Spinal cord (tissue), 10 donors: Measurements from ENCODE around the gene PASK. TPM values are rescaled to one million over a fixed set of nuclear protein-coding genes. Genes with fewer than 3 reads are reported as not detected.

ENCODE experiments used
- DNase-seq, 6 donors: peaks; one replicate each; pipeline versions ENCODE4 v3.0.0 to v3.0.0-alpha.2; 2013 to 2015; ENCODE audit warnings: low spot score in 6 of 6, low read depth in 4 of 6
- H3K27ac ChIP-seq: one replicate; pipeline ENCODE4 v1.5.1; 2013; ENCODE audit warnings: low read depth, low read length, control low read depth
- H3K27me3 ChIP-seq: one replicate; pipeline ENCODE4 v1.6.1; 2013; ENCODE audit warnings: low read length; ENCODE audit not compliant: control insufficient read depth, insufficient read depth
- H3K36me3 ChIP-seq: one replicate; pipeline ENCODE4 v1.6.1; 2013; ENCODE audit warnings: low read length; ENCODE audit not compliant: control insufficient read depth, insufficient read depth
- H3K4me1 ChIP-seq: one replicate; pipeline ENCODE4 v1.6.1; 2013; ENCODE audit warnings: low read length; ENCODE audit not compliant: control insufficient read depth, insufficient read depth
- H3K4me3 ChIP-seq: one replicate; pipeline ENCODE4 v1.5.1; 2013; ENCODE audit warnings: low read depth, low read length, control low read depth
- H3K9me3 ChIP-seq: one replicate; pipeline ENCODE4 v1.6.1; 2013; ENCODE audit warnings: low read length; ENCODE audit not compliant: control insufficient read depth, insufficient read depth
- WGBS: methylation state at CpG from one replicate; pipeline ENCODE4 v1.1.5; 2013; ENCODE audit warnings: missing lambda C conversion rate; ENCODE audit not compliant: insufficient coverage; 5-methylcytosine and 5-hydroxymethylcytosine counted together
- polyA plus RNA-seq, 2 donors: library from polyadenylated mRNA; unstranded; fragments of 120-200 nt; gene quantifications; one replicate each; pipeline ENCODE4 v1.2.1, GENCODE V29; 2013; ENCODE audit not compliant: insufficient read length in 2 of 2
- total RNA-seq, 2 donors: library from RNA; depleted of rRNA in 1 of 2; stranded (reverse); fragments of 120-200 nt in 1 of 2; fragments of >200 nt in 1 of 2; gene quantifications; one replicate each; pipeline versions ENCODE4 v1.2.3 to v1.2.4, GENCODE V29; 2013 to 2014
- donor health status: healthy.

Gene PASK
- total and polyA plus RNA-seq, 4 donors: 8.6 to 25.3 (median 14.6) TPM

DNA sequence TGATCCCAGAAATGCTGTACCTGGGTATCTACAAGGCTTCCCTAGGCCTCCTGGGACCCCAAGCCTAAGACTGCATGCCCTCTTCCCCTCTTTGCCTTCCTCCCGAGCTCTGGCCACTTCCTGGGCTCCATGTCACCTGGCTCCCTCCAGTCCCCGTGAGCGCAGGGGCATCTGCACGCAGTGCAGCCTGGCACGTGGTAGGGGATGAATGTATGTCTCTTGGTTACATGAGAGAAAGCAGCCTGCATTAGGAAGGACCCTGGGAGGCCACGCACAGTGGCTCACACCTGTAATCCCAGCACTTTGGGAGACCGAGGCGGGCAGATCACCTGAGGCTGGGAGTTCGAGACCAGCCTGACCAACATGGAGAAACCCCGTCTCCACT, 15.8 kb downstream of the PASK start:
- WGBS: 96% methylated on average over 5 of the region's 10 CpGs
- no peak for DNase-seq
- Histone ChIP-seq H3K27ac (no peak overlapping the region), H3K4me1 (no peaks in the 10 kb centered on the region), H3K4me3 (no peak overlapping the region), H3K36me3 (peaks cover 63% of the 10 kb centered on the region), H3K9me3 (no peaks in the 10 kb centered on the region), H3K27me3 (no peaks in the 10 kb centered on the region)

DNA sequence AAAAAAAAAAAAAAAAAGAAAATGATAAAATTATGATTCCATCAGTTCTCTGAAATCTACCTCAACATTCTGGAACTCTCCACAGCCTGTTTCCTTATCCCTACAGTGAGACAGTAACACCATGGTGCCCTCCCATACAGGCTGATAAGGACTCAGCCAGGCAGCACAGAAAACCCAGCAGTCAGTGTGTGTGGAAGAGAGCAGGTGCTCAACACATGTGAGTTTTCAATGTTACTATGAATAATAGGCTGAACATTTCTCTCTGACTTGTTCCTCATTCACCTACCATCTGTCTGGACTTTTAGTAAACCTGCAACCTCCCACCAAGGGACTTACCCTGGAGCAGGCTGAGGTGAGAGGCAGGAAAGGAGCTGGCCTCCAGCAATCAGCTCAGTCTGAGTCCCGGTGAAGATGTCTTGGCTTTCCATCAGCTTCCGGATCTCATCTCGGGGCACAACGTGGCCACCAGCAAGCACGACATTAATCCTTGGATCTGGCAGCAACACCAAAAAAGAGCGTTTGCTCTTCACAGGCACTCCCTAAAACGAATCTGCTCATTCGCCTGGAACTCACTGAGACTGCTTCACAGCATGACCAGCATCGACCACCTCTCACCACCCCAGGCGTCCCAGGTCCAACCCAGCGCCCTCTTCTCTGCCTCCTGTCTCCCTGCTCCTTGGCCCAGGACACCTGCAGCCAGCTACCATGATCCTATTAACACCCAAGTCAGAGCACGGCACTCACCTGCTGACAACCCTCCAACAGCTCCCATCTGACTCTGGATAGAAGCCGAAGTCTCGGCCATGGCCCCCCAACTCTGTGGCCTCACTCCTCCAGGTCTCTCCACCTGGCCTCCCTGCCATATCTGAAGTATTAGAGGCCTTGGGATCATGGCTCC, 16.5 kb downstream of the PASK start:
- DNase-seq: no peak
- Histone ChIP-seq H3K4me1 (no peaks in the 10 kb centered on the region), H3K27me3 (no peaks in the 10 kb centered on the region), H3K4me3 (no peak overlapping the region), H3K9me3 (no peaks in the 10 kb centered on the region), H3K27ac (no peak overlapping the region), H3K36me3 (peaks cover 64% of the 10 kb centered on the region)
- 94% methylated on average over 14 of the region's 14 CpGs for WGBS

DNA sequence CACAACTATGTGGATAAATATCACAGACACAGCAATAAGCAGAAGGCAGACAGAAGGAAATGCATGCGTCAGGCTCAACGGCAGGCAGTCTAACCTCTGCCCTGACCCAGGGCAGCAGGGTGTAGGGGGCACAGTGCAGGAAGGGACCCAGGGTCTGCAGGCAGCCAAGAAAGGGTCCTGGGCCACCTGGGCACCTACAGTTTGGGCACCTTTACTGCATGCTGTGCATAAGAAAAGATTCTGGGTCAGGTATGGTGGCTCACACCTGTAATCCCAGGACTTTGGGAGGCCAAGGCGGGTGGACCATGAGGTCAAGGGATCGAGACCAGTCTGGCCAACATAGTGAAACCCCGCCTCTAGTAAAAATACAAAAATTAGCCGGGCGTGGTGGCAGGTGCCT, 17.7 kb downstream of the PASK start:
- 96% methylated on average over 7 of the region's 7 CpGs for WGBS
- peaks cover 62% of the 10 kb centered on the region for H3K36me3 ChIP-seq
- DNase-seq: no peak

DNA sequence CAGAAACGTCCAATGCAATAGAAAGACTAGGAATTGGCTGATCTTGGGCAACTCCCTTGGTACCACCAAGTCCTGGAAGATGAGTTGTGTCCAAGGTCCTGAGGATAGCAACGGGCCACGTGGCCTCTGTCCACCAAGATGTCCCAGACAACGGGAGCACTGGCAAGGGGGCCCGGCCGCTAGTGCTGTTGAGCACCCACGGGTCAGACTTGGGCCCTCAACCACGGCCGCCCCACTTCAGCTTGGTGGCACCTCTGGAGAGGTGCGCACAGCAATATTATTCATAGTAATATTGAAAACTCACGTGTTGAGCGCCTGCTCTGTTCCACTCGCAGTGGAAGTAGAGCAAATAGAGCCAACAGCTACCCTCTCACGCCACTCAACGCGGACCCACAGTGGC, 19.0 kb downstream of the PASK start:
- no peaks in the 10 kb centered on the region for H3K9me3 ChIP-seq
- no peak for DNase-seq
- 91% methylated on average over 12 of the region's 16 CpGs for WGBS
- no peaks in the 10 kb centered on the region for H3K27me3 ChIP-seq
- no peak overlapping the region for H3K4me3 ChIP-seq
- peaks cover 62% of the 10 kb centered on the region for H3K36me3 ChIP-seq
- no peak overlapping the region for H3K27ac ChIP-seq
- no peaks in the 10 kb centered on the region for H3K4me1 ChIP-seq

More for the DNA sequence above, 17.7 kb downstream of the PASK start:
- no peak overlapping the region for H3K4me3 ChIP-seq
- no peaks in the 10 kb centered on the region for H3K9me3 ChIP-seq
- no peaks in the 10 kb centered on the region for H3K27me3 ChIP-seq
- no peaks in the 10 kb centered on the region for H3K4me1 ChIP-seq
- H3K27ac ChIP-seq: no peak overlapping the region

DNA sequence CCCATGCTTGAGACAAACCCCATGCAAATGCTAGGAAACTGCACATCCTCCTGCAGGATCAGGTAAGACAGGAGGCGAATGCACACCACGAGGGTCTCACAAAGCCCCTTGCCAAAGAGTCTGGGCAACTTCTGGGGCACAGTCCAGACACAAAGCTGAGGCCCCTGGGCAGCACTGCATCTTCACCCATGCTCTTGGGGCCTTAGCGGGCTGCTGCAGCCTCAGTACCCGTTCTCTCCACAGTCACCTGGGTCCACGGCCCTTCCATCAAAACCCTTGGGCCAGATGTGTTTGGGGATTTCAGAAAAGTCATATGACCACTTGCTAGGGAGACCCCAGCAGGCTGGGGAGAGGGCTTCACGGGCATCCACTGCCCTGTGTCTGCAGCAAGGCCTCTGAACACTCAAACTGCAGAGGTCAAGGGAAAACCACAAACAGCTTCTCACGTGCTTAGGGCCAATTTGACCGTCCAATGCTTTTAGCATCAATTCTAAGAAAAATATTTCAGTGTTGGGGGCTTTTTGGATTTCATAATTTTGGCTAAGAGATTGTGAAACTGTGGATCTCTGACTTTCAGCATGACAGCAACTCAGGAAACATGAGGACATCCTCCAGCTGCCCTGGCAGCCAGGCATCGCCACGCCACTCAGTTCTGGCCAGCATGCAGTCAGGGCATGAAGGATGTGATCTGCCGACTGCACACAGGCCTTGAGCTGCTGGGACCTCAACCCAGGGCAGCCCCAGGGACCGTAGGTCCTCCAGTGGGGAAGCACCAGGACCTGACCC, 20.0 kb downstream of the PASK start:
- 94% methylated on average over 10 of the region's 12 CpGs for WGBS
- Histone ChIP-seq H3K4me1 (no peaks in the 10 kb centered on the region), H3K36me3 (peaks cover 56% of the 10 kb centered on the region), H3K9me3 (no peaks in the 10 kb centered on the region), H3K27ac (no peak overlapping the region), H3K4me3 (no peak overlapping the region), H3K27me3 (no peaks in the 10 kb centered on the region)
- no peak for DNase-seq

DNA sequence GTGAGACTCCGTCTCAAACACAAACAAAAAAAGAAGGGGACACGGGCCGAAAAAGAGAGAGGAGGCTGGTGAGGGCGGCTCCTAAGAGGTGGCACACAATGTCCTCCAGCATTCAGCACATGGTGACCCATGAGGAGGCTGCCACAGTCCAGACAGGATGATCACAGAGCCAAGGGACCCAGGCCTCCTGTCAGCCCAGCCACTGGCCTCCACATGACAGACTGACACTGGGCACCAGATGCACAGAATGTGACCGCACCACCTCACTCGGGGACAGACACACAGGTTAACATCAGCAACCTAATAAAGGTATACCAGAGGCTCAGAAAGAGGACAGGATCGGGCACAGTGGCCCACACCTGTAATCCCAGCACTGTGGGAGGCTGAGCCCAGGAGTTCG, 21.0 kb downstream of the PASK start:
- Histone ChIP-seq H3K27me3 (no peaks in the 10 kb centered on the region), H3K4me3 (no peak overlapping the region), H3K27ac (no peak overlapping the region), H3K9me3 (no peaks in the 10 kb centered on the region), H3K36me3 (peaks cover 60% of the 10 kb centered on the region), H3K4me1 (no peaks in the 10 kb centered on the region)
- DNase-seq: no peak
- WGBS: 97% methylated on average over 7 of the region's 8 CpGs

DNA sequence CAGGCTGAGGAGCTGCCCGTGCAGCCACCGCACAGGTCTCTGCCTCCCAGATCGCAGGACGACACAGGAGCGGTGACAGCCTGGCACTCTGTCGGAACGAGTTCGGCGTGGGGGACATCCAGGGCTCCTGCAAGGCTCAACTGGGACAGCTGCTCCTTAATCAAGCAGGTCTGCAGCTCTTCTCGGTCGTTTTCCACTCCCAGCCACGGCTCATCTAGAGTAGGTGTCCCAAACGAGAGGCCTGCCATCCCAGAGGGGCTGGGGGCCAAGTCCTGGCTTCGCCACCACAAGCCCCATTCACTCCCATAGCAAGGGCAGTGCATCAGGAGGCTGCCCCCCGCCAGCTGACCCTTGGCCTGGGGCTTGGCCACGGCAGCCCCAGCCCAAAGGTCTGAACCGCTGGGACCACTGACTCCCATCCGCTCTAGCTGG, 22.5 kb downstream of the PASK start:
- no peak overlapping the region for H3K4me3 ChIP-seq
- DNase-seq: no peak
- H3K27ac ChIP-seq: no peak overlapping the region
- H3K9me3 ChIP-seq: no peaks in the 10 kb centered on the region
- peaks cover 61% of the 10 kb centered on the region for H3K36me3 ChIP-seq
- H3K27me3 ChIP-seq: no peaks in the 10 kb centered on the region
- no peaks in the 10 kb centered on the region for H3K4me1 ChIP-seq
- 92% methylated on average over 18 of the region's 18 CpGs for WGBS

DNA sequence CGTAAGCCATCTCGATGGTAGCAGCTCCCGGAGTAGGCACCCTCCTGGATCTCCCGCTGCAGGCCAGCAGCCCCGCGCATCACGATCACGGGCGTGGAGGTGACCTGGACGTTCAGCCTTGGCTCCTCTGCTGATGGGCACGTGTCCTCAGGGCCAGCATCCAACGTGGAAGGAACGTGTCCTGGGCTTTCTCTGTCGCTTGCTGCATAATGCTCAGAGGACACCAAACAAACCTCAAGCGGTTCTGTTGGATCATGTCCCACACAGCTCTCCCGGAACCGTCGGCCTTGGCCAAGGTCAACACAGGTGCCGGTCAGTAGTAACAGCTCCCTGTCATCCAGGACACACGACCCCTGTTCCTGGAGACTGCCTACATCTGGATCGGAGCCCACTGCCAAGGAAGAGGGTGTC, 23.1 kb downstream of the PASK start:
- Histone ChIP-seq H3K4me1 (no peaks in the 10 kb centered on the region), H3K9me3 (no peaks in the 10 kb centered on the region), H3K27ac (no peak overlapping the region), H3K4me3 (no peak overlapping the region), H3K36me3 (peaks cover 57% of the 10 kb centered on the region), H3K27me3 (no peaks in the 10 kb centered on the region)
- DNase-seq: no peak
- WGBS: 92% methylated on average over 21 of the region's 21 CpGs

DNA sequence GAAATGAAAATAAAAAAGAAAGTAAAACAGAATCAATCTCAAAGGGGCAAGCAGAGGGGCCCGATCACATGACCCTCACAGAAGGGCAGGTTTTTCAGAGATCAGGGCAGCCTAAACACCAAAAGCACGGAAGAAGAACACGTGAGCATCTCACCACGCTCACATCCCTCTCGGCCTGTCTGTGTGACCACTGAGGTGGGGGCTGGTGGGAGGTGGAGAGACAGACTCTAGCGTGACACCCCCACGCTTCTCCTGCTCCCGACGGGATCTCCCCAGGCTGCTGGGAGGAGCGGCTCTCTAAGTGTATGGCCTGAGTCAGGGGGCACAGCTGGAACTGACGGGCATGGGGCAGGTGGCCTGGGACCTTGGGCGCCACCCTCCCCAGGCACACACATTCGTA, 23.6 kb downstream of the PASK start:
- 98% methylated on average over 9 of the region's 13 CpGs for WGBS
- Histone ChIP-seq H3K36me3 (peaks cover 56% of the 10 kb centered on the region), H3K4me1 (no peaks in the 10 kb centered on the region), H3K27me3 (no peaks in the 10 kb centered on the region), H3K4me3 (no peak overlapping the region), H3K9me3 (no peaks in the 10 kb centered on the region), H3K27ac (no peak overlapping the region)
- no peak for DNase-seq
